ENCODE measurements around the gene TMEM202. TPM values are rescaled to one million over a fixed set of nuclear protein-coding genes. Genes with fewer than 3 reads are reported as not detected.
"Not testable (repeated sequence)": the region's sequence is repeated elsewhere in the genome, so short reads cannot be mapped to it uniquely, and the experiment has no call there.

The TMEM202 gene
- total RNA-seq, 1 donor from 2014 or later: not detected

DNA sequence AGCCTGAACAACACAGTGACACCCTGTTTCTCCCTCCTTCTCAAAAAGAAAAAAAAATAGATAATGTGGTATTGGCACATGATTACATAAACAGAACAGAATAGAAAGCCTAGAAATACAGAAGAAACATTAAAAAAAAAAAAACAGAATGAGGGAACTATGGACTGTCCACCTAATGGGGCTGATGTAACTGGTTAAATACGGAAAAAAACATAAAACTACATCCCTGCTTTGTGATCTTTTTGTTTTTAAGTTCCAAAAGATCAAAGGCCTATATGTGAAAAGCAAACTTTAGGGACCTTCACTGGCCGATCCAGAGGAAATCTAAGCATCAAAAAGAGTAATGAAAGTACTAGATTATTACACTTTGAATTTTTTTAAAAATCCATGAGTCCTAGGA lies 17.2 kb downstream of the TMEM202 start:
- Histone ChIP-seq H3K27ac (no peak overlapping the region), H3K4me3 (no peak overlapping the region), H3K9me3 (no peaks in the 10 kb centered on the region), H3K27me3 (ENCODE audit: low read depth) (no peaks in the 10 kb centered on the region), H3K4me1 (no peaks in the 10 kb centered on the region), H3K36me3 (no peaks in the 10 kb centered on the region)
- DNase-seq (no peak), ATAC-seq (no peak)
- no peak for TF ChIP-seq CTCF (IDR thresholded peaks at IDR 0.05)
- intact Hi-C loops (cut with DNase I): no loop called here

DNA sequence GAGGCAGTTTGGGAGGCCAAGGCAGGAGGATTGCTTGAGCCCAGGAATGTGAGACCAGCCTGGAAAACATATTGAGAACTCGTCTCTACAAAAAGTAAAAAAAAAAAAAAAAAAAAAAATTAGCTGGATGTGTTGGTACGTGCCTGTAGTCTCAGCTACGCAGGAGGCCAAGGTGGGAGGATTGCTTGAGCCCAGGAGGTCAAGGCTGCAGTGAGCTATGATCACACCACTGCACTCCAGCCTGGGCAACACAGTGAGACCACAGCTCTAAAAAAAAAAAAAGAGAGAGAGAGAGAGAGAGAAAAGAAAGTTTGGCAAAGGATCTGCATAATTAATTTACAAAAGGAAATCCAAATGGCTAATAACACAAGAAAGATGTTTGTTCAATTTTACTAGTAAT lies 21.7 kb downstream of the TMEM202 start:
- H3K36me3 ChIP-seq; DNase-seq; H3K27ac ChIP-seq; ATAC-seq; intact Hi-C loops (cut with DNase I); H3K27me3 ChIP-seq (ENCODE audit: low read depth); H3K9me3 ChIP-seq; H3K4me3 ChIP-seq; H3K4me1 ChIP-seq: not testable (repeated sequence)

DNA sequence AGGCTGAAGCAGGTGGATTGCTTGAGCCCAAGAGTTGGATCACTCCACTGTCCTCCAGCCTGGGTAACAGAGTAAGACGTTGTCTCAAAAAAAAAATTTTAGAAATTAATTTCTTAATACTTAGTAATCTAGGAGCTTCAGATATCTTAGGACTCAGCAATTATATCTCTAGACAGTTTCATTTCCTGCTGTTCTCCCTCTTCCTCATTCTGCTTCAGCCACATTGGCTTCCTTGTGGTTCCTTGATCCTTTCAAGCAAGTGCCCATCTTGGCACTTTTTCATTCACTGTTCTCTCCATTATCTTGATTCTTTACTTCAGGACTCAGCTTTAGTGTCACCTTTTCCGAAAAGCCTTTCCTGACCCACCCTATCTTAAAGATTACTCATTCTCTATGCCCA lies 22.5 kb downstream of the TMEM202 start:
- no peak for TF ChIP-seq CTCF (IDR thresholded peaks at IDR 0.05)
- intact Hi-C loops (cut with DNase I): no loop called here
- ATAC-seq: no peak

DNA sequence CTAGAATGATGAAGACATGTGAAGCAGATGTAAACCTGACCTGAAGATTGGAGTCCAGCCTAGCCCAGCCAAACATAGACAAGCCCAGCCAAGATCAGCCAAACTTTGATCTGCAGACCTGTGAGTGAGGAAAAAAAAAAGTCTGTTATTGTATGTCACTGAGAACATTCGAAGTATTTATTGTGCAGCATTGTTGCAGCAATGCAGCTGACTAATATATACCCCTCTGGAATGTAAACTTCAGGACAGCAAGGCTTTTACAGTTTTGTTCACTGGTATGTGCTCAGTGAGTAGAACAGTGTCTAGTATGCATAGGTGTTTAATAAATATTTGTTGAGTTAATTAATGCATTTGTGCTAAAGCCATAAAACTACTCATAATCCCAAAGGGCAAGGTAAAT lies 23.4 kb downstream of the TMEM202 start:
- no peak for ATAC-seq
- H3K4me1 ChIP-seq: no peaks in the 10 kb centered on the region
- intact Hi-C loops (cut with DNase I): no loop called here
- H3K4me3 ChIP-seq: no peak overlapping the region
- DNase-seq: no peak
- H3K27me3 ChIP-seq (ENCODE audit: low read depth): no peaks in the 10 kb centered on the region
- no peak for TF ChIP-seq CTCF (IDR thresholded peaks at IDR 0.05)
- H3K27ac ChIP-seq: no peak overlapping the region
- H3K36me3 ChIP-seq: no peaks in the 10 kb centered on the region
- peaks cover 5% of the 10 kb centered on the region for H3K9me3 ChIP-seq

More for the DNA sequence above, 22.5 kb downstream of the TMEM202 start:
- Histone ChIP-seq H3K27me3 (ENCODE audit: low read depth) (no peaks in the 10 kb centered on the region), H3K36me3 (no peaks in the 10 kb centered on the region), H3K4me3 (no peak overlapping the region), H3K27ac (no peak overlapping the region), H3K4me1 (no peaks in the 10 kb centered on the region), H3K9me3 (no peaks in the 10 kb centered on the region)
- no peak for DNase-seq

GRCh38 chr15:72423256-72423655 lies 25.2 kb downstream of the TMEM202 start:
- Histone ChIP-seq H3K4me3 (no peak overlapping the region), H3K27me3 (ENCODE audit: low read depth) (no peaks in the 10 kb centered on the region), H3K36me3 (no peaks in the 10 kb centered on the region), H3K9me3 (peaks cover 5% of the 10 kb centered on the region), H3K27ac (no peak overlapping the region), H3K4me1 (no peaks in the 10 kb centered on the region)
- intact Hi-C loops (cut with DNase I): no loop called here
- DNase-seq (no peak), ATAC-seq (no peak)
- TF ChIP-seq CTCF (IDR thresholded peaks at IDR 0.05): no peak

- Histone ChIP-seq H3K36me3 (no peaks in the 10 kb centered on the region), H3K4me1 (no peaks in the 10 kb centered on the region), H3K9me3 (peaks cover 5% of the 10 kb centered on the region), H3K27me3 (ENCODE audit: low read depth) (no peaks in the 10 kb centered on the region), H3K27ac (no peak overlapping the region), H3K4me3 (no peak overlapping the region)
- no peak for TF ChIP-seq CTCF (IDR thresholded peaks at IDR 0.05)
- DNase-seq (no peak), ATAC-seq (no peak)
- intact Hi-C loops (cut with DNase I): no loop called here
Observed at GRCh38 chr15:72426753-72427152, 28.6 kb downstream of the TMEM202 start.
